ENCODE data around the gene ZNF516.
A peak's percentile ranks its signal among the peaks of the same experiment; 100 is the strongest.

ZNF516 gene

GRCh38 chr18:76367168-76368125 lies 127.6 kb downstream of the ZNF516 start:
- DNase-seq (ENCODE audit: low read depth), result no peak
- no peak overlapping the region for H3K4me3 ChIP-seq (ENCODE audit: low read depth, low read length)
- TF ChIP-seq, protein P1, sequence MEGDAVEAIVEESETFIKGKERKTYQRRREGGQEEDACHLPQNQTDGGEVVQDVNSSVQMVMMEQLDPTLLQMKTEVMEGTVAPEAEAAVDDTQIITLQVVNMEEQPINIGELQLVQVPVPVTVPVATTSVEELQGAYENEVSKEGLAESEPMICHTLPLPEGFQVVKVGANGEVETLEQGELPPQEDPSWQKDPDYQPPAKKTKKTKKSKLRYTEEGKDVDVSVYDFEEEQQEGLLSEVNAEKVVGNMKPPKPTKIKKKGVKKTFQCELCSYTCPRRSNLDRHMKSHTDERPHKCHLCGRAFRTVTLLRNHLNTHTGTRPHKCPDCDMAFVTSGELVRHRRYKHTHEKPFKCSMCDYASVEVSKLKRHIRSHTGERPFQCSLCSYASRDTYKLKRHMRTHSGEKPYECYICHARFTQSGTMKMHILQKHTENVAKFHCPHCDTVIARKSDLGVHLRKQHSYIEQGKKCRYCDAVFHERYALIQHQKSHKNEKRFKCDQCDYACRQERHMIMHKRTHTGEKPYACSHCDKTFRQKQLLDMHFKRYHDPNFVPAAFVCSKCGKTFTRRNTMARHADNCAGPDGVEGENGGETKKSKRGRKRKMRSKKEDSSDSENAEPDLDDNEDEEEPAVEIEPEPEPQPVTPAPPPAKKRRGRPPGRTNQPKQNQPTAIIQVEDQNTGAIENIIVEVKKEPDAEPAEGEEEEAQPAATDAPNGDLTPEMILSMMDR (IDR thresholded peaks at IDR 0.05; ENCODE audit: control insufficient read depth, extremely low read depth, insufficient read depth), result no peak

DNA sequence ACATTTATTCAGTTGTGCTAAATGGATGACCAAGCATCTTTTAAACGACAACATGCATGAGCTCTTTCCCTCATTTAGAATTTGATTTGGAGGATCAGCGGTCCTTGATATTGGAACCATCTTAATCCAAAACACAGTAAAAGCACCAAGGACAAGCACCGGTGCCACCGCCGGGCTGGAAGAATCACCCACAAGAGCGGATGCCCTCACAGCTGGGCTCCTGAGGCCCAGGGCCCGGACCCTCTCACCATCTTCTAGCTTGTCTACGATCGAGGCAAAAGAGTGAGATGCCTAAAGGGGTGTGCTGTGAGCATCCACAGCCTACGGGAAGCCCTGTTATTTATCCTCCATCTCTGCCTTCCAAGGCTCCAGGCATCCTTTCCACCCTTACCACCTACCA lies 129.5 kb downstream of the ZNF516 start:
- no peak overlapping the region for H3K4me3 ChIP-seq (ENCODE audit: low read depth, low read length)
- TF ChIP-seq, protein P1 (IDR thresholded peaks at IDR 0.05; ENCODE audit: control insufficient read depth, extremely low read depth, insufficient read depth), result no peak
- no peak for DNase-seq (ENCODE audit: low read depth)

DNA sequence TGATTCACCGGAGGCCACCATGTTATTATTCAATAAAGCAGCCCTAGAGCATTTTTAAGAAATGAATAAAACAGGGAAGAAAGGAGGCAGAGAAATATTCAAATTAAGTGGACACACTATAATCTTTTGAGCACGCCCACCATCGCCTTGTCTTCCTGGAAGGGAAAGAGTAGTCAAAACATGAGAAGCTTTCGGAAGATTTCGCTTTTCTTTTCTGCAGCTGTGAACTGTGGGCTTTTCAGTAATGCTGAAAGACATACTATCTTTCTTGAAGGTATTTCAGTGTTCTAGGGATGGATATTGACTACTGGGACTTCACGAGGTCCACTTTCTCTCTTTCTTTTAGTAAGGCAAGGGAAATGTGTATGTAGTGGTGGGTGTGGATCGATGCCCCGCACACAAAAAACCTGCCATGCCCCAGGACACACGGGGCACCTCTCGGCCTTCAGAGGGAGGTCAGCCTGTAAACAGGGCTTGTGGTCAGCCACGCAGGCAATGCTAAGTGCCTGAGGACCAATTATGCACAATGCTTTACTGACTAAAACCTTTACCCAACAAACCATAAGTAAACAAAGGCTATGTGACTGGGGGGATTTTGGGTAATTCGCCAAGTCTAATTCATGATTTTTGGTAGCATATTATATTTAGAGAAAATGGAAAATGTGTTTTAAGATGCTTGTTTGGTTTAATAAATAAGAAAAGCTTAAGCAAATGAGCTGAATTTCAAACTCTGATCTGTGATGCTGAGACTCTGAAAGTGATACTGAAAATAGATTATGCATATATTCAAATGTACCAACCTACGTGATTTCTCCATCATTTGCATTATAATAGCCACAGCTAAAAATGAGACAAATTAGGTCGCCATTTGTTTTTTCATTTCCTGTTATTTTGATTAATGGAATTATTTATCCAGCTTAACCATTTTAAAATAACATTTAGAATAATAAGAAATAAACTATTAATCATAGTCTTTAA lies 130.5 kb downstream of the ZNF516 start:
- TF ChIP-seq, protein P1 (IDR thresholded peaks at IDR 0.05; ENCODE audit: control insufficient read depth, extremely low read depth, insufficient read depth), result no peak
- no peak overlapping the region for H3K4me3 ChIP-seq (ENCODE audit: low read depth, low read length)
- DNase-seq (ENCODE audit: low read depth), result no peak

GRCh38 chr18:76363436-76364120 lies 131.5 kb downstream of the ZNF516 start:
- TF ChIP-seq, protein P1 (IDR thresholded peaks at IDR 0.05; ENCODE audit: control insufficient read depth, extremely low read depth, insufficient read depth), result no peak
- no peak overlapping the region for H3K4me3 ChIP-seq (ENCODE audit: low read depth, low read length)
- peak; percentile 34 for DNase-seq (ENCODE audit: low read depth)

DNA sequence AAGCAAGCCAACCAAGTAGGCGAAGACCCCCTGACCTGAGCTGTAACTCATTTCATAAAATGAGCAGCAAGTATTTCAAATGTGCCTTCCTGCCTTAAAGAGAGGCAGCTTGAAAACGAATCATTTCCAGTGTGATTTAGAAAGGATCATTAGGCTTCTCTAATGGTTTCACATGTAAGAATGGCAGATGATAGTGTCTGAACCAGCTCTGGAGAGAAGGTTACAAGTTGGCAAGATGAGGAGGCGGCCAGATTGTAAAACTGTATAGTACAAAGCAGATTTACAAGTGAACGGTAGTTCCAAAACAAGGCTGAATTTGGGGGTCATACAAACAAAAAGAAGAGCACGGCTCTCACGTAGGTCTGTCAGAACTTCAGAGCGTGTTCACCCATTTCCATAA lies 132.4 kb downstream of the ZNF516 start:
- H3K4me3 ChIP-seq (ENCODE audit: low read depth, low read length), result no peak overlapping the region
- DNase-seq (ENCODE audit: low read depth), result no peak
- TF ChIP-seq, protein P1 (IDR thresholded peaks at IDR 0.05; ENCODE audit: control insufficient read depth, extremely low read depth, insufficient read depth), result no peak

GRCh38 chr18:76361219-76361618 lies 133.8 kb downstream of the ZNF516 start:
- no peak overlapping the region for H3K4me3 ChIP-seq (ENCODE audit: low read depth, low read length)
- DNase-seq (ENCODE audit: low read depth), result no peak
- TF ChIP-seq, protein P1 (IDR thresholded peaks at IDR 0.05; ENCODE audit: control insufficient read depth, extremely low read depth, insufficient read depth), result no peak
